ENCODE data around the gene DDX47.

Gene DDX47

DNA sequence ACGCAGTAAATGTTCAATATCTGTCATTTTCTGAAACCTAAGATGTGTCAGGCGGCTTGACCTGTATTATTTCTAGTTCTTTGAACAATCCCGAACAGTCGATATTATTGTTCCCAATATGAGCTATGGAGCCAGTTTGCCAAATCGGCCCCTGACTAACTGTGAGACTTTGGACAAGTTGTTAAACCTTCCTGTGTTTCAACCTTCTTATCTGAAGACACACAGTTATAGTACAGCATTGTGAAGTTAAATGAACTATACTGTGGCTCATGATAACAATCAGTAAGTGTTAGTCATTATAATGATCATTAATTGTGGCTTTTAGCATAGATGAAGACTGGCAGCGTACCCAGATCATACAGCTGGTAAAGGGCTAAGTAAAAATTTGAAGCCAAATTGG, 23.4 kb downstream of the DDX47 start:
- Histone ChIP-seq H3K27ac (ENCODE audit: low read depth, low read length) (no peak overlapping the region), H3K4me3 (ENCODE audit: low read length) (no peak overlapping the region), H3K27me3 (ENCODE audit: control insufficient read depth, low read length) (no peaks in the 10 kb centered on the region), H3K4me2 (ENCODE audit: low read length) (no peak overlapping the region), H3K4me1 (ENCODE audit: control insufficient read depth, low read length) (no peaks in the 10 kb centered on the region), H3K36me3 (ENCODE audit: control insufficient read depth, low read length) (peaks cover 17% of the 10 kb centered on the region), H3K79me2 (ENCODE audit: control insufficient read depth, low read length) (no peaks in the 10 kb centered on the region), H3K9me3 (ENCODE audit: control insufficient read depth, insufficient read depth, low read length) (no peaks in the 10 kb centered on the region), H3F3A (ENCODE audit: control insufficient read depth, insufficient read depth) (no peaks in the 10 kb centered on the region), H3K9me2 (replicated peaks; ENCODE audit: control insufficient read depth, low read length) (no peaks in the 10 kb centered on the region), H4K20me1 (ENCODE audit: control insufficient read depth, insufficient read depth, low read depth, low read length) (no peaks in the 10 kb centered on the region)
- TF ChIP-seq, protein P1, sequence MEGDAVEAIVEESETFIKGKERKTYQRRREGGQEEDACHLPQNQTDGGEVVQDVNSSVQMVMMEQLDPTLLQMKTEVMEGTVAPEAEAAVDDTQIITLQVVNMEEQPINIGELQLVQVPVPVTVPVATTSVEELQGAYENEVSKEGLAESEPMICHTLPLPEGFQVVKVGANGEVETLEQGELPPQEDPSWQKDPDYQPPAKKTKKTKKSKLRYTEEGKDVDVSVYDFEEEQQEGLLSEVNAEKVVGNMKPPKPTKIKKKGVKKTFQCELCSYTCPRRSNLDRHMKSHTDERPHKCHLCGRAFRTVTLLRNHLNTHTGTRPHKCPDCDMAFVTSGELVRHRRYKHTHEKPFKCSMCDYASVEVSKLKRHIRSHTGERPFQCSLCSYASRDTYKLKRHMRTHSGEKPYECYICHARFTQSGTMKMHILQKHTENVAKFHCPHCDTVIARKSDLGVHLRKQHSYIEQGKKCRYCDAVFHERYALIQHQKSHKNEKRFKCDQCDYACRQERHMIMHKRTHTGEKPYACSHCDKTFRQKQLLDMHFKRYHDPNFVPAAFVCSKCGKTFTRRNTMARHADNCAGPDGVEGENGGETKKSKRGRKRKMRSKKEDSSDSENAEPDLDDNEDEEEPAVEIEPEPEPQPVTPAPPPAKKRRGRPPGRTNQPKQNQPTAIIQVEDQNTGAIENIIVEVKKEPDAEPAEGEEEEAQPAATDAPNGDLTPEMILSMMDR (IDR thresholded peaks at IDR 0.05; ENCODE audit: low read depth, low read length, poor library complexity, severe bottlenecking): no peak
- TF ChIP-seq EZH2phosphoT487 (IDR thresholded peaks at IDR 0.05; ENCODE audit: borderline replicate concordance, low read length): no peak

DNA sequence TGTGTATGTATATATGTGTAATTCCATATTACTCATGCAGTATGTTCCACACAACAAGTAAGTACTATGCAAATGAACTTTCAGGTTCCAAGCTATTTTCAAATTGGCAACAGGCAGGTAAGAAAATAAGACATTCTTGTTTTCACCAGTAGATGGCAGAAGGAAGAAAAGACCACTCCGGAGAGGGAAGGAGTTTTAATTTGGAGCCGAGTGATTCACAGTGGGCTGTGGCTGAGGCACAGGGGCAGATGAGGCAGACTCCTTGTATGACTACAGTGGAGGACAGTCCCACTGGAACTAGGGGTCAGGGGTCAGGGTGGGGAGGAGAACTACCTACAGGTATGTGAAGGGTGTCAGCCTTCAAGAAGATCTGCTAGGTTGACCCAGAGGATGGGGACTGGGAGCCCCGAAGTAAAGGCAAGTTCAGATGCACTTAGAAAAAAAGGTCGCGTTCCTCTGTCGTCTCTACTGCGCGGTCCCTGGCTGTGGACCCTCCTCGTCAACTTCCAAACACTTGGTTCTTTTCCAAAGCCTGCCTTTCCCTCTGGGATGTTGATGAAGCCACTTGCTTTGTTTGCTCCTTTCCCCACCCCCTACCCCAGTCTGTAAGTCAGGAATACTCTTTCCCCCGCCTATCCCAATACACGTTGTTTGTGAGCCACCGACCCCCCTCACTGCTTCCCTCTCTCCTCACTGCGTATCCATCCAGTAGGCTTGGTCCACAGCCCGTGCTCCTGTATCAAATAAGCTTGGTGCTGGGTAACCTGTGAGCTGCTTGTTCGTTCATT, 24.1 kb downstream of the DDX47 start:
- Histone ChIP-seq H3K4me2 (ENCODE audit: low read length) (no peak overlapping the region), H4K20me1 (ENCODE audit: control insufficient read depth, insufficient read depth, low read depth, low read length) (no peaks in the 10 kb centered on the region), H3K4me1 (ENCODE audit: control insufficient read depth, low read length) (no peaks in the 10 kb centered on the region), H3K79me2 (ENCODE audit: control insufficient read depth, low read length) (no peaks in the 10 kb centered on the region), H3K9me3 (ENCODE audit: control insufficient read depth, insufficient read depth, low read length) (no peaks in the 10 kb centered on the region), H3K9me2 (replicated peaks; ENCODE audit: control insufficient read depth, low read length) (no peaks in the 10 kb centered on the region), H3K4me3 (ENCODE audit: low read length) (no peak overlapping the region), H3K36me3 (ENCODE audit: control insufficient read depth, low read length) (peaks cover 13% of the 10 kb centered on the region), H3F3A (ENCODE audit: control insufficient read depth, insufficient read depth) (no peaks in the 10 kb centered on the region), H3K27me3 (ENCODE audit: control insufficient read depth, low read length) (no peaks in the 10 kb centered on the region), H3K27ac (ENCODE audit: low read depth, low read length) (no peak overlapping the region)
- no peak for TF ChIP-seq EZH2phosphoT487 (IDR thresholded peaks at IDR 0.05; ENCODE audit: borderline replicate concordance, low read length)
- TF ChIP-seq, protein P1 (IDR thresholded peaks at IDR 0.05; ENCODE audit: low read depth, low read length, poor library complexity, severe bottlenecking): peak; percentile 61

DNA sequence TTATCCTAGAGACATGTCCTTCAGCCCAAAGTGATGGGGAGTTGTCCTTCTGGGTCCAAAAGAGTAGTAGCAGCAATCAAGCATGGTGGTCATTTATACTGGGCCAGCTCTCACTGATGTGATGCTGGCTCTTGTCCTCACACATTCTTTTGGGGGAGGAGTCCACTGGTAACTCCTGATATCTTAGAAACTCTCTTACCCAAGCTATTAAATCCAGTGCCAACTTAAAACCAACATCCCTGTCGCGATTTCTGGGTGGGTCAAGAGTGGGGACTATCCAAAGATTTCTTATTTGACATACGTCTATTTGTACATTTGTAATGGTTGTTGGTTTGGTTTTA, 24.6 kb downstream of the DDX47 start:
- H3K27me3 ChIP-seq (ENCODE audit: control insufficient read depth, low read length): no peaks in the 10 kb centered on the region
- H3K27ac ChIP-seq (ENCODE audit: low read depth, low read length): no peak overlapping the region
- H4K20me1 ChIP-seq (ENCODE audit: control insufficient read depth, insufficient read depth, low read depth, low read length): no peaks in the 10 kb centered on the region
- TF ChIP-seq EZH2phosphoT487 (IDR thresholded peaks at IDR 0.05; ENCODE audit: borderline replicate concordance, low read length): no peak
- TF ChIP-seq, protein P1 (IDR thresholded peaks at IDR 0.05; ENCODE audit: low read depth, low read length, poor library complexity, severe bottlenecking): no peak
- no peaks in the 10 kb centered on the region for H3K9me3 ChIP-seq (ENCODE audit: control insufficient read depth, insufficient read depth, low read length)
- H3K4me2 ChIP-seq (ENCODE audit: low read length): no peak overlapping the region
- H3K4me1 ChIP-seq (ENCODE audit: control insufficient read depth, low read length): peaks cover 2% of the 10 kb centered on the region; the same call in 1 of the 2 replicates
- no peak overlapping the region for H3K4me3 ChIP-seq (ENCODE audit: low read length)
- H3K9me2 ChIP-seq (replicated peaks; ENCODE audit: control insufficient read depth, low read length): no peaks in the 10 kb centered on the region
- H3F3A ChIP-seq (ENCODE audit: control insufficient read depth, insufficient read depth): no peaks in the 10 kb centered on the region
- H3K79me2 ChIP-seq (ENCODE audit: control insufficient read depth, low read length): no peaks in the 10 kb centered on the region
- peaks cover 7% of the 10 kb centered on the region for H3K36me3 ChIP-seq (ENCODE audit: control insufficient read depth, low read length)
